Neural progenitor cell (in vitro differentiated cells): Measurements from ENCODE around the gene KRTCAP3. TPM values are rescaled to one million over a fixed set of nuclear protein-coding genes. Genes with fewer than 3 reads are reported as not detected.
A peak's percentile ranks its signal among the peaks of the same experiment; 100 is the strongest.
"Not testable (repeated sequence)": the region's sequence is repeated elsewhere in the genome, so short reads cannot be mapped to it uniquely, and the experiment has no call there.

ENCODE experiments used
- DNase-seq: peaks from one replicate; pipeline ENCODE4 v3.0.0-alpha.2; 2016; ENCODE audit warnings: low spot score
- H2AFZ ChIP-seq: fragments of 200-600 bp; sonication (generic); replicated peaks from 2 replicates; pipeline ENCODE4 v1.6.1; 2016; ENCODE audit warnings: antibody characterized with exemption
- H3F3A ChIP-seq: fragments of 200-600 bp; sonication (generic); 2 replicates; pipeline ENCODE4 v1.6.1; 2016; ENCODE audit warnings: antibody characterized with exemption, low read depth
- H3K27ac ChIP-seq: fragments of 200-600 bp; sonication (generic); 2 replicates; pipeline ENCODE4 v1.5.1; 2016; ENCODE audit warnings: mild to moderate bottlenecking
- H3K27me3 ChIP-seq: fragments of 200-600 bp; sonication (generic); 2 replicates; pipeline ENCODE4 v1.6.1; 2016; ENCODE audit warnings: mild to moderate bottlenecking, moderate library complexity
- H3K36me3 ChIP-seq: fragments of 200-600 bp; sonication (generic); 2 replicates; pipeline ENCODE4 v1.5.1; 2016
- H3K4me1 ChIP-seq: fragments of 200-600 bp; sonication (generic); 2 replicates; pipeline ENCODE4 v1.6.1; 2016; ENCODE audit warnings: mixed run types
- H3K4me2 ChIP-seq: fragments of 200-600 bp; sonication (generic); 2 replicates; pipeline ENCODE4 v1.6.1; 2016
- H3K4me3 ChIP-seq: fragments of 200-600 bp; sonication (generic); 2 replicates; pipeline ENCODE4 v1.5.1; 2016
- H3K79me2 ChIP-seq: fragments of 200-600 bp; sonication (generic); 2 replicates; pipeline ENCODE4 v1.6.1; 2016; ENCODE audit warnings: low read depth
- H3K9ac ChIP-seq: fragments of 200-600 bp; sonication (generic); 2 replicates; pipeline ENCODE4 v1.6.1; 2016
- H3K9me3 ChIP-seq: fragments of 200-600 bp; sonication (generic); 2 replicates; pipeline ENCODE4 v1.5.1; 2016; ENCODE audit warnings: low read depth
- H4K20me1 ChIP-seq: fragments of 200-600 bp; sonication (generic); 2 replicates; pipeline ENCODE4 v1.6.1; 2016; ENCODE audit warnings: low read depth
- H3K27ac Mint-ChIP-seq: 3 replicates; pipeline ENCODE4 v1.8.0; 2021; ENCODE audit warnings: mixed read lengths
- H3K27me3 Mint-ChIP-seq: 2 replicates; pipeline ENCODE4 v1.8.0; 2022; ENCODE audit warnings: low read depth, mild to moderate bottlenecking, inconsistent platforms, moderate library complexity, mixed read lengths; ENCODE audit not compliant: insufficient read depth
- H3K36me3 Mint-ChIP-seq: 3 replicates; pipeline ENCODE4 v1.8.0; 2021; ENCODE audit warnings: mixed read lengths
- H3K4me1 Mint-ChIP-seq: 3 replicates; pipeline ENCODE4 v1.8.0; 2021; ENCODE audit warnings: mixed read lengths
- H3K4me3 Mint-ChIP-seq: 3 replicates; pipeline ENCODE4 v1.8.0; 2021; ENCODE audit warnings: mild to moderate bottlenecking, moderate library complexity, mixed read lengths
- H3K9me3 Mint-ChIP-seq: 3 replicates; pipeline ENCODE4 v1.8.0; 2020; ENCODE audit warnings: mixed read lengths
- EZH2 ChIP-seq: fragments of 200-600 bp; sonication (generic); IDR thresholded peaks from 2 replicates; pipeline ENCODE4 v1.6.1; 2017; ENCODE audit warnings: antibody characterized with exemption, mild to moderate bottlenecking, moderate library complexity
- EZH2phosphoT487 ChIP-seq: fragments of 200-600 bp; sonication (generic); IDR thresholded peaks from 2 replicates; pipeline ENCODE4 v1.6.1; 2017; ENCODE audit warnings: antibody characterized with exemption
- total RNA-seq: library from RNA; depleted of rRNA; stranded (reverse); fragments of >200 nt; gene quantifications from 2 replicates; pipeline ENCODE4 v1.2.3, GENCODE V29; 2015; ENCODE audit warnings: low replicate concordance
- TF ChIP-seq, protein P1 (sequence below): fragments of 200-600 bp; sonication (generic); IDR thresholded peaks from 2 replicates; pipeline ENCODE4 v1.5.1; 2017; ENCODE audit warnings: antibody characterized with exemption, mild to moderate bottlenecking

The KRTCAP3 gene
- total RNA-seq, 1 donor from 2014 or later, result 0.88 TPM

GRCh38 chr2:27422958-27423357 is 19.2 kb upstream of the KRTCAP3 start:
- no peak overlapping the region for H3K27ac ChIP-seq
- peaks cover 4% of the 10 kb centered on the region for H3K4me1 Mint-ChIP-seq
- no peak overlapping the region for H3K27ac Mint-ChIP-seq
- no peak overlapping the region for H3K4me3 ChIP-seq
- DNase-seq, result no peak
- no peaks in the 10 kb centered on the region for H3K9me3 Mint-ChIP-seq
- H3K9ac ChIP-seq, result no peak overlapping the region
- TF ChIP-seq EZH2 (no peak), EZH2phosphoT487 (no peak)
- TF ChIP-seq, protein P1, sequence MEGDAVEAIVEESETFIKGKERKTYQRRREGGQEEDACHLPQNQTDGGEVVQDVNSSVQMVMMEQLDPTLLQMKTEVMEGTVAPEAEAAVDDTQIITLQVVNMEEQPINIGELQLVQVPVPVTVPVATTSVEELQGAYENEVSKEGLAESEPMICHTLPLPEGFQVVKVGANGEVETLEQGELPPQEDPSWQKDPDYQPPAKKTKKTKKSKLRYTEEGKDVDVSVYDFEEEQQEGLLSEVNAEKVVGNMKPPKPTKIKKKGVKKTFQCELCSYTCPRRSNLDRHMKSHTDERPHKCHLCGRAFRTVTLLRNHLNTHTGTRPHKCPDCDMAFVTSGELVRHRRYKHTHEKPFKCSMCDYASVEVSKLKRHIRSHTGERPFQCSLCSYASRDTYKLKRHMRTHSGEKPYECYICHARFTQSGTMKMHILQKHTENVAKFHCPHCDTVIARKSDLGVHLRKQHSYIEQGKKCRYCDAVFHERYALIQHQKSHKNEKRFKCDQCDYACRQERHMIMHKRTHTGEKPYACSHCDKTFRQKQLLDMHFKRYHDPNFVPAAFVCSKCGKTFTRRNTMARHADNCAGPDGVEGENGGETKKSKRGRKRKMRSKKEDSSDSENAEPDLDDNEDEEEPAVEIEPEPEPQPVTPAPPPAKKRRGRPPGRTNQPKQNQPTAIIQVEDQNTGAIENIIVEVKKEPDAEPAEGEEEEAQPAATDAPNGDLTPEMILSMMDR, result no peak
- peaks cover 7% of the 10 kb centered on the region for H3F3A ChIP-seq
- H3K4me1 ChIP-seq, result peaks cover 5% of the 10 kb centered on the region
- H4K20me1 ChIP-seq, result no peaks in the 10 kb centered on the region
- no peak overlapping the region for H3K4me2 ChIP-seq
- no peak overlapping the region for H2AFZ ChIP-seq
- peaks cover 5% of the 10 kb centered on the region for H3K27me3 Mint-ChIP-seq
- H3K4me3 Mint-ChIP-seq, result no peak overlapping the region
- H3K79me2 ChIP-seq, result no peaks in the 10 kb centered on the region
- H3K9me3 ChIP-seq, result no peaks in the 10 kb centered on the region
- no peaks in the 10 kb centered on the region for H3K36me3 ChIP-seq
- no peaks in the 10 kb centered on the region for H3K27me3 ChIP-seq
- H3K36me3 Mint-ChIP-seq, result no peaks in the 10 kb centered on the region

GRCh38 chr2:27425039-27425438 is 17.1 kb upstream of the KRTCAP3 start:
- H3K27me3 Mint-ChIP-seq, H3K36me3 ChIP-seq, H3K9me3 Mint-ChIP-seq, DNase-seq, H3K27ac Mint-ChIP-seq, H3K9ac ChIP-seq, H3K27me3 ChIP-seq, H3K4me3 ChIP-seq, H3K4me2 ChIP-seq, H3K36me3 Mint-ChIP-seq, H3K27ac ChIP-seq, H3K9me3 ChIP-seq, H3K4me3 Mint-ChIP-seq, H2AFZ ChIP-seq: not testable (repeated sequence)
- peaks cover 13% of the 10 kb centered on the region for H3K4me1 Mint-ChIP-seq
- peaks cover 10% of the 10 kb centered on the region for H4K20me1 ChIP-seq
- H3F3A ChIP-seq, result peaks cover 24% of the 10 kb centered on the region
- H3K4me1 ChIP-seq, result peaks cover 11% of the 10 kb centered on the region
- H3K79me2 ChIP-seq, result peaks cover 10% of the 10 kb centered on the region

DNA sequence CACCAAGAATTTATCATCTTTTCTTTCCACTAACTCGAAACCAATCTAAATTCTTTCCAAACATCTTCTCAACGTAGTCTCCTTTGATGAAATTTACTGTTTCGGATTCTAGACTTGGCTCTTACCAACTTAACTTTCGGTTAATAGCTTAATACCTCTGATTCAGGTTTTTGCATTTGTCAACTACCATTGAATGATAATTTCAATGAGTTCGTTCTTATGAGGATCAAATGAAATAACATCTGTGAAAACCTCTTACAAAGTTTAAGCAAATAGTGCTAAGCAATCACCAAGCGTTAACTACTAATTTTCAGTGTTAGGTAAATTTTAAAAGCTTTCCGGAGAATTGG is 14.3 kb upstream of the KRTCAP3 start:
- Histone ChIP-seq H3F3A (peaks cover 24% of the 10 kb centered on the region), H3K79me2 (peaks cover 38% of the 10 kb centered on the region), H3K36me3 (no peaks in the 10 kb centered on the region), H4K20me1 (peaks cover 38% of the 10 kb centered on the region), H3K27ac (peak overlapping the region; percentile 84), H3K4me2 (peak overlapping the region; percentile 85), H3K4me3 (peak overlapping the region; percentile 94), H3K27me3 (no peaks in the 10 kb centered on the region), H3K4me1 (peaks cover 12% of the 10 kb centered on the region), H3K9ac (peak overlapping the region; percentile 50), H2AFZ (peak overlapping the region; percentile 59), H3K9me3 (no peaks in the 10 kb centered on the region)
- H3K4me1 Mint-ChIP-seq, result peaks cover 26% of the 10 kb centered on the region
- peak overlapping the region; percentile 94 for H3K4me3 Mint-ChIP-seq
- H3K27ac Mint-ChIP-seq, result peak overlapping the region; percentile 93
- H3K9me3 Mint-ChIP-seq, result no peaks in the 10 kb centered on the region
- TF ChIP-seq EZH2phosphoT487 (no peak), EZH2 (no peak)
- TF ChIP-seq, protein P1, result no peak
- DNase-seq, result no peak
- H3K27me3 Mint-ChIP-seq, result no peaks in the 10 kb centered on the region
- no peaks in the 10 kb centered on the region for H3K36me3 Mint-ChIP-seq

DNA sequence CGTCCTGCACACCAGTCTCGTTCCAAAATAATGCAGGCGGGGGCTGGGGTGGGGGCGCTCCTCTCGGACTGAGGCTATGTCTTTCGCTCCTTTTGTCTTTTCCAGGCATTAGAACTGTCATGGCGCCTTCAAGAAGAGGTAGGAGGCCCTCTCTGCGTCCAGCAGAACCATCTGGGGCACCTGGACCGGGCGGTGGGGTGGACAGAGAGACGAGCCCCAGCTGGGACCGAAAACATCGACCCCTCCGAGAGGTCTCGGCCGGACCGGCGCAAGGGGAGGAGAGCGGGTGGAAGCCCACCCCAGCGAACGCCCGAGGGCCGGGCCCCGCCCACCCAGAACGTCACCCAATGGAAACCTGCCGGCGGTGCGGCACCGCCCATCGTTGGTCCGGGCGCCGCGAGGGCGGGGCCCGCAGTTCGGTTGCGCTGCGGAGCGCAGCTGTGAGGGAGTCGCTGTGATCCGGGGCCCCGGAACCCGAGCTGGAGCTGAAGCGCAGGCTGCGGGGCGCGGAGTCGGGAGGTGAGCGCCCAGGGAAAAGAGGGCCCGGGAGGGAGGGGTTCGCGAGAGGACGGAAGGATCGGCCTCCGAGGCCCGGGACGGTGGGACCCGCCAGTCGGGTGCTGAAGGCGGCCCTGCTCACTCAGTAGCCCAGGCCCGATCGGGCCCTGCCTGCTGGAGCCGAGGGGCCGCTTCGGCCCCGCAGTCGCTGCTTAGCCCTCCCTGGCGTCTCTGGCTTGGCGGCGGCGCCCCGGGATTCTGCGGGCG is 13.8 kb upstream of the KRTCAP3 start, which contains the start of gene NRBP1:
NRBP1 (plus strand) TSS at position 419 of the 765 bp plus-strand sequence. CDS start 4,643 bp downstream, outside the sequence.
- no peaks in the 10 kb centered on the region for H3K27me3 Mint-ChIP-seq
- H3K36me3 ChIP-seq, result no peaks in the 10 kb centered on the region
- TF ChIP-seq, protein P1, result peak; percentile 6
- TF ChIP-seq EZH2phosphoT487, result no peak
- peak; percentile 98 for DNase-seq
- no peaks in the 10 kb centered on the region for H3K27me3 ChIP-seq
- H3K4me3 Mint-ChIP-seq, result peak within 1 kb of the TSS; percentile 99
- H3K9ac ChIP-seq, result peak within 1 kb of the TSS; percentile 94
- H3K4me3 ChIP-seq, result peak within 1 kb of the TSS; percentile 94
- H3K27ac ChIP-seq, result peak within 1 kb of the TSS; percentile 95
- H4K20me1 ChIP-seq, result peaks cover 44% of the 10 kb centered on the region
- H3K9me3 ChIP-seq, result no peaks in the 10 kb centered on the region
- peaks cover 12% of the 10 kb centered on the region for H3K4me1 ChIP-seq
- peaks cover 4% of the 10 kb centered on the region for H3K36me3 Mint-ChIP-seq
- H3K4me1 Mint-ChIP-seq, result peaks cover 26% of the 10 kb centered on the region
- peak within 1 kb of the TSS; percentile 95 for H3K27ac Mint-ChIP-seq
- H3F3A ChIP-seq, result peaks cover 24% of the 10 kb centered on the region
- peak within 1 kb of the TSS; percentile 59 for H2AFZ ChIP-seq
- H3K4me2 ChIP-seq, result peak within 1 kb of the TSS; percentile 89
- no peaks in the 10 kb centered on the region for H3K9me3 Mint-ChIP-seq
- peaks cover 44% of the 10 kb centered on the region for H3K79me2 ChIP-seq
